Calu3 (cell line): ENCODE measurements around the gene GPR35. TPM values are rescaled to one million over a fixed set of nuclear protein-coding genes. Genes with fewer than 3 reads are reported as not detected.

Experiments
- BruUV-seq: library from RNA; stranded (reverse); fragments of 400-500 nt; replicated peaks from 2 replicates; lab custom pipeline; 2021; lab: Mats Ljungman, UMichigan
- CTCF ChIA-PET: fragments of 300-600 bp; sonication (Branson Sonifier 250); formaldehyde crosslinking; loops from one replicate; lab custom pipeline; 2022; ENCODE audit warnings: antibody characterized with exemption; lab: Charles Lee
- DNase-seq: peaks from one replicate; pipeline ENCODE4 v3.0.0; 2022
- H3K27ac Mint-ChIP-seq: one replicate; pipeline ENCODE4 v1.8.0; 2022; ENCODE audit warnings: mixed read lengths; ENCODE audit not compliant: unreplicated experiment
- H3K27me3 Mint-ChIP-seq: one replicate; pipeline ENCODE4 v1.8.0; 2022; ENCODE audit warnings: mixed read lengths; ENCODE audit not compliant: unreplicated experiment
- H3K36me3 Mint-ChIP-seq: one replicate; pipeline ENCODE4 v1.8.0; 2022; ENCODE audit warnings: mild to moderate bottlenecking, moderate library complexity, mixed read lengths; ENCODE audit not compliant: insufficient read depth, unreplicated experiment
- H3K4me1 Mint-ChIP-seq: one replicate; pipeline ENCODE4 v1.8.0; 2022; ENCODE audit warnings: mild to moderate bottlenecking, low read depth, mixed read lengths; ENCODE audit not compliant: unreplicated experiment
- H3K4me3 Mint-ChIP-seq: one replicate; pipeline ENCODE4 v1.8.0; 2022; ENCODE audit warnings: mild to moderate bottlenecking, low read depth, moderate library complexity, mixed read lengths; ENCODE audit not compliant: unreplicated experiment
- H3K9me3 Mint-ChIP-seq: one replicate; pipeline ENCODE4 v1.8.0; 2022; ENCODE audit warnings: low read depth, mixed read lengths; ENCODE audit not compliant: unreplicated experiment
- CTCF ChIP-seq: fragments of 200-600 bp; IDR thresholded peaks from one replicate; pipeline ENCODE4 v1.8.0; 2022; ENCODE audit warnings: antibody characterized with exemption; ENCODE audit not compliant: unreplicated experiment
- intact Hi-C: fragments of 100-400 bp; cut with micrococcal nuclease; formaldehyde crosslinking; loops from one replicate; pipeline ENCODE4 v1.10.0; 2022; ENCODE audit not compliant: unreplicated experiment
- total RNA-seq: library from RNA; stranded (reverse); gene quantifications from 2 replicates; pipeline ENCODE4 v1.2.3, GENCODE V29; 2022

GPR35 gene
- total RNA-seq, 1 experiment from 2014 or later: 40.3 TPM

GRCh38 chr2:240602266-240603050 lies 22.8 kb upstream of the GPR35 start:
- no peak for DNase-seq
- H3K36me3 Mint-ChIP-seq: peaks cover 33% of the 10 kb centered on the region
- no peaks in the 10 kb centered on the region for H3K9me3 Mint-ChIP-seq
- H3K27ac Mint-ChIP-seq: no peak overlapping the region
- no peaks in the 10 kb centered on the region for H3K27me3 Mint-ChIP-seq
- CTCF ChIA-PET: interaction anchor here (0.7 kb wide), 1 partner anchor 410 kb away, joined by 5 read pairs; no protein-coding TSS in a partner anchor
- H3K4me1 Mint-ChIP-seq: peaks cover 26% of the 10 kb centered on the region
- H3K4me3 Mint-ChIP-seq: no peak overlapping the region
- intact Hi-C loops: loop anchor here (10.0 kb wide), 1 partner anchor 102 kb away; no protein-coding TSS in a partner anchor
- no TSS peak for BruUV-seq
- TF ChIP-seq CTCF: no peak

GRCh38 chr2:240603081-240603835 lies 22.0 kb upstream of the GPR35 start:
- CTCF ChIA-PET: interaction anchor here (1.3 to 3.0 kb wide), 3 partner anchors 17 to 136 kb away, joined by 3 to 10 read pairs (median 10); partner anchors contain the start of gene CAPN10
- Mint-ChIP-seq H3K27me3 (no peaks in the 10 kb centered on the region), H3K9me3 (no peaks in the 10 kb centered on the region), H3K4me1 (peaks cover 34% of the 10 kb centered on the region), H3K27ac (no peak overlapping the region), H3K36me3 (peaks cover 33% of the 10 kb centered on the region), H3K4me3 (no peak overlapping the region)
- no peak for TF ChIP-seq CTCF
- no TSS peak for BruUV-seq
- intact Hi-C loops: loop anchor here (10.0 kb wide), 1 partner anchor 102 kb away; no protein-coding TSS in a partner anchor
- DNase-seq: no peak

GRCh38 chr2:240603846-240604245 lies 21.4 kb upstream of the GPR35 start:
- intact Hi-C loops: loop anchor here (10.0 kb wide), 1 partner anchor 101 kb away; no protein-coding TSS in a partner anchor
- no peak overlapping the region for H3K27ac Mint-ChIP-seq
- no peaks in the 10 kb centered on the region for H3K27me3 Mint-ChIP-seq
- no peak for DNase-seq
- peaks cover 39% of the 10 kb centered on the region for H3K4me1 Mint-ChIP-seq
- peaks cover 28% of the 10 kb centered on the region for H3K36me3 Mint-ChIP-seq
- no peaks in the 10 kb centered on the region for H3K9me3 Mint-ChIP-seq
- no peak overlapping the region for H3K4me3 Mint-ChIP-seq
- CTCF ChIA-PET: interaction anchor here (0.7 to 3.0 kb wide), 6 partner anchors 16 to 136 kb away, joined by 3 to 10 read pairs (median 6); partner anchors contain the start of gene CAPN10
- TF ChIP-seq CTCF: no peak
- no TSS peak for BruUV-seq

GRCh38 chr2:240604291-240604938 lies 20.9 kb upstream of the GPR35 start:
- peaks cover 28% of the 10 kb centered on the region for H3K36me3 Mint-ChIP-seq
- peak; percentile 80 for TF ChIP-seq CTCF
- peak; percentile 94 for DNase-seq

More at GRCh38 chr2:240604291-240604938, 20.9 kb upstream of the GPR35 start:
- H3K27ac Mint-ChIP-seq: peak overlapping the region; percentile 75
- intact Hi-C loops: loop anchor here (10.0 kb wide), 1 partner anchor 100 kb away; no protein-coding TSS in a partner anchor
- H3K27me3 Mint-ChIP-seq: no peaks in the 10 kb centered on the region
- peaks cover 45% of the 10 kb centered on the region for H3K4me1 Mint-ChIP-seq
- CTCF ChIA-PET: interaction anchor here (0.7 to 3.0 kb wide), 7 partner anchors 17 to 135 kb away, joined by 3 to 10 read pairs (median 5); partner anchors contain the start of gene CAPN10
- BruUV-seq: no TSS peak
- H3K4me3 Mint-ChIP-seq: peak overlapping the region; percentile 70
- no peaks in the 10 kb centered on the region for H3K9me3 Mint-ChIP-seq
